ENCODE results near the gene DDX27. TPM values are rescaled to one million over a fixed set of nuclear protein-coding genes. Genes with fewer than 3 reads are reported as not detected.
A peak's percentile ranks its signal among the peaks of the same experiment; 100 is the strongest.

DDX27 gene
- polyA plus RNA-seq, 1 of the 3 experiments (the other 2 are of a cell fraction), result 51.9 TPM

- ChIA-PET POLR2A (no interaction called here), CTCF (no interaction called here)
- H3K27ac ChIP-seq (ENCODE audit: low read depth in 2 of 2, low read length in 1 of 2), result 0 out of 4 replicates have a peak overlapping the region, but pooled peaks of 1 of the 2 experiments have one; percentile 17
- no peaks in the 10 kb centered on the region for H3K9me2 ChIP-seq
- H3K9ac ChIP-seq, result no peak overlapping the region
- no peak for DNase-seq
- peaks cover 10% of the 10 kb centered on the region; the same call in 1 of the 2 replicates for H3K9me3 ChIP-seq
- H3K79me2 ChIP-seq (ENCODE audit: insufficient read depth), result peaks cover 84% of the 10 kb centered on the region
- no peaks in the 10 kb centered on the region for H3K27me3 ChIP-seq (ENCODE audit: insufficient read depth)
- H3K36me3 ChIP-seq (replicated peaks in 1 of 2; ENCODE audit: control insufficient read depth in 1 of 2, insufficient read depth in 2 of 2, low read length in 1 of 2), result peaks cover 97 to 100% of the 10 kb centered on the region in 2 experiments
- peak overlapping the region; percentile 47; the same call in 1 of the 2 replicates for H3K4me2 ChIP-seq
- H4K20me1 ChIP-seq (ENCODE audit: insufficient read depth), result peaks cover 100% of the 10 kb centered on the region
- H2AFZ ChIP-seq (ENCODE audit: low read depth), result no peak overlapping the region
- H3K4me3 ChIP-seq (ENCODE audit: low read depth in 2 of 2, low read length in 1 of 2), result peak overlapping the region in 1 of 2 experiments; percentile 10; a peak in 1 of 4 replicates
- H3F3A ChIP-seq (replicated peaks; ENCODE audit: insufficient read depth), result peaks cover 100% of the 10 kb centered on the region
- H3K4me1 ChIP-seq (ENCODE audit: control insufficient read depth in 1 of 2, insufficient read depth in 2 of 2, low read depth in 1 of 2, low read length in 1 of 2), result peaks cover 9 to 15% of the 10 kb centered on the region in 2 experiments
- WGBS (ENCODE audit: low lambda C conversion rate), result 90% methylated on average over 5 of the region's 5 CpGs
- no peak for TF ChIP-seq RCOR1 (IDR thresholded peaks at IDR 0.05; ENCODE audit: low read length)
- no peak for TF ChIP-seq ELF1 (IDR thresholded peaks at IDR 0.05)
- no peak for TF ChIP-seq MAX (IDR thresholded peaks at IDR 0.05; ENCODE audit: low read depth)
- TF ChIP-seq CTCF (IDR thresholded peaks at IDR 0.05), result no peak
- no peak for TF ChIP-seq GABPA (IDR thresholded peaks at IDR 0.05; ENCODE audit: low read depth)
- TF ChIP-seq TAF1 (IDR thresholded peaks at IDR 0.05; ENCODE audit: borderline replicate concordance, low read depth, low read length), result no peak
- TF ChIP-seq RXRA (IDR thresholded peaks at IDR 0.05; ENCODE audit: borderline replicate concordance, low read depth), result no peak
- TF ChIP-seq PBX3 (IDR thresholded peaks at IDR 0.05), result no peak
- no peak for TF ChIP-seq RFX5 (IDR thresholded peaks at IDR 0.05; ENCODE audit: low read length)
- no peak for TF ChIP-seq TCF12 (IDR thresholded peaks at IDR 0.05)
- no peak for TF ChIP-seq JUND (IDR thresholded peaks at IDR 0.05)
- TF ChIP-seq USF1 (IDR thresholded peaks at IDR 0.05; ENCODE audit: borderline replicate concordance, low read depth), result no peak
- no peak for TF ChIP-seq MEF2A (IDR thresholded peaks at IDR 0.05; ENCODE audit: borderline replicate concordance, low read depth)
- TF ChIP-seq GATA2 (CRISPR knock-in tag; IDR thresholded peaks at IDR 0.05), result no peak
- TF ChIP-seq NFIC (IDR thresholded peaks at IDR 0.05; ENCODE audit: borderline replicate concordance), result no peak
- no peak for TF ChIP-seq CHD2 (IDR thresholded peaks at IDR 0.05; ENCODE audit: low read length, partially characterized antibody)
Measured at GRCh38 chr20:49284818-49285217, 65.6 kb downstream of the DDX27 start.
